Mesothelial cell of epicardium (in vitro differentiated cells): ENCODE data around the gene PDE2A. TPM values are rescaled to one million over a fixed set of nuclear protein-coding genes. Genes with fewer than 3 reads are reported as not detected.

Experiments used
- DNase-seq, 2 experiments: peaks; one replicate each; pipeline ENCODE4 v3.0.0; 2021; ENCODE audit warnings: low spot score in 2 of 2; ENCODE audit not compliant: unreplicated experiment in 2 of 2
- H3K27ac Mint-ChIP-seq: 2 replicates; pipeline ENCODE4 v1.8.0; 2021; ENCODE audit warnings: mixed read lengths
- H3K27me3 Mint-ChIP-seq: 2 replicates; pipeline ENCODE4 v1.8.0; 2021; ENCODE audit warnings: low read depth, mixed read lengths
- H3K36me3 Mint-ChIP-seq: 2 replicates; pipeline ENCODE4 v1.8.0; 2021; ENCODE audit warnings: mixed read lengths
- H3K4me1 Mint-ChIP-seq: 2 replicates; pipeline ENCODE4 v1.8.0; 2021; ENCODE audit warnings: mixed read lengths
- H3K4me3 Mint-ChIP-seq: 2 replicates; pipeline ENCODE4 v1.8.0; 2021; ENCODE audit warnings: mild to moderate bottlenecking, moderate library complexity, mixed read lengths
- H3K9me3 Mint-ChIP-seq: 2 replicates; pipeline ENCODE4 v1.8.0; 2021; ENCODE audit warnings: mixed read lengths
- total RNA-seq: library from RNA; stranded (reverse); gene quantifications from 3 replicates; pipeline ENCODE4 v1.2.1, GENCODE V29; 2021
- TF ChIP-seq, protein P1 (sequence below): fragments of 200-600 bp; sonication (generic); IDR thresholded peaks from one replicate; pipeline ENCODE4 v1.5.0; 2021; ENCODE audit warnings: antibody characterized with exemption; ENCODE audit not compliant: unreplicated experiment

Gene PDE2A
- total RNA-seq: 0.63 to 1.4 TPM (median 1.1 TPM) in 3 replicates

DNA sequence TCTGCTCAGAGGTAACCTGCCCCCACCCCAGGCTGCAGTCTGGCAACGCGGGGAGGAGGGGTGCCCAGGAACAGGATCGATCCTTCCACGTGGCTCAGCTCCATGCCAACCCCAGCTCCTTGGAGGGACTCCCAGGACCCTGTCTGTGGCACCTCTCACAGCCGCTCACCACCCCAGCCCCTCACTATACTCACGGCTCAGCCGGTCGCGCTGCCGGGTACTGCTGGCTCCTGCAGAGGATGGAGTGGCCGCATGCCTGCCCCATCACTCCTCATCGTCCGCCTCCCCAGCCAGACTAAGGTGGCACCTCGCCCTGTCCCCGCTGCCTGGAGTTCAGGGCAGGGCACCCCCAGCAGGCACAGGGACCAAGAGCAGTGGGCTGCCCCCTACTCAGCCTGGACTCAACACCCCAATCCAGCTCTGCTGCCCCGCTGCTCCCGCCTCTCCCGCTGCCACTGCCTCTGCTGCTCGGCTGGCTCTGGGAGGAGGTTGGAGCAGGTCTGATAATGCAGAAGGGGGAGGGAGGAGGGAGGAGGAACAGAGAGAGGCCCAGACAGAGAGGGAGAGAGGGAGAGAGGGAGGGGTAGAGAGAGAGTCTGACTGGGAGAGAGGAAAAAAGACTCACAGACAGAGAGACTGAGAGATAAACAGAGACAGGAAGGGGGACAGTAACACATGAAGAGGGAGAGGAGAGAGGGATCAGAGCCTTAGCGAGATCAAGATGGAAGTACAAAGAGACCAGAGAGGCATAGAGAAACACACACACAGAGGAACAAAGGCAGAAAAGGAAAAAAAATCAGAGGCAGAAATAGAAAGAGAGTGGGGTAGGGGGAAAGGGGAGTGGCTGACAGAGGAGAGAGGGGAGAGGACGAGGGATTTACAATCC lies at the start of gene PDE2A:
Gene PDE2A (minus strand): TSS at position 480 of the 886 bp plus-strand sequence. CDS start 215 bp downstream, at position 265.
- Mint-ChIP-seq H3K36me3 (no peaks in the 10 kb centered on the region), H3K4me3 (no peak within 1 kb of the TSS), H3K27me3 (peaks cover 87% of the 10 kb centered on the region), H3K4me1 (peaks cover 8% of the 10 kb centered on the region), H3K9me3 (no peaks in the 10 kb centered on the region), H3K27ac (no peak within 1 kb of the TSS)
- DNase-seq: no peak
- TF ChIP-seq, protein P1, sequence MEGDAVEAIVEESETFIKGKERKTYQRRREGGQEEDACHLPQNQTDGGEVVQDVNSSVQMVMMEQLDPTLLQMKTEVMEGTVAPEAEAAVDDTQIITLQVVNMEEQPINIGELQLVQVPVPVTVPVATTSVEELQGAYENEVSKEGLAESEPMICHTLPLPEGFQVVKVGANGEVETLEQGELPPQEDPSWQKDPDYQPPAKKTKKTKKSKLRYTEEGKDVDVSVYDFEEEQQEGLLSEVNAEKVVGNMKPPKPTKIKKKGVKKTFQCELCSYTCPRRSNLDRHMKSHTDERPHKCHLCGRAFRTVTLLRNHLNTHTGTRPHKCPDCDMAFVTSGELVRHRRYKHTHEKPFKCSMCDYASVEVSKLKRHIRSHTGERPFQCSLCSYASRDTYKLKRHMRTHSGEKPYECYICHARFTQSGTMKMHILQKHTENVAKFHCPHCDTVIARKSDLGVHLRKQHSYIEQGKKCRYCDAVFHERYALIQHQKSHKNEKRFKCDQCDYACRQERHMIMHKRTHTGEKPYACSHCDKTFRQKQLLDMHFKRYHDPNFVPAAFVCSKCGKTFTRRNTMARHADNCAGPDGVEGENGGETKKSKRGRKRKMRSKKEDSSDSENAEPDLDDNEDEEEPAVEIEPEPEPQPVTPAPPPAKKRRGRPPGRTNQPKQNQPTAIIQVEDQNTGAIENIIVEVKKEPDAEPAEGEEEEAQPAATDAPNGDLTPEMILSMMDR: no peak

- TF ChIP-seq, protein P1: no peak
- no peaks in the 10 kb centered on the region for H3K27me3 Mint-ChIP-seq
- H3K36me3 Mint-ChIP-seq: peaks cover under 1% of the 10 kb centered on the region
- peaks cover under 1% of the 10 kb centered on the region for H3K9me3 Mint-ChIP-seq
- no peak overlapping the region for H3K4me3 Mint-ChIP-seq
- peaks cover 50% of the 10 kb centered on the region for H3K4me1 Mint-ChIP-seq
- no peak for DNase-seq
- H3K27ac Mint-ChIP-seq: peak overlapping the region; percentile 60
Measured at GRCh38 chr11:72723508-72723907, 49.3 kb upstream of the PDE2A start.

DNA sequence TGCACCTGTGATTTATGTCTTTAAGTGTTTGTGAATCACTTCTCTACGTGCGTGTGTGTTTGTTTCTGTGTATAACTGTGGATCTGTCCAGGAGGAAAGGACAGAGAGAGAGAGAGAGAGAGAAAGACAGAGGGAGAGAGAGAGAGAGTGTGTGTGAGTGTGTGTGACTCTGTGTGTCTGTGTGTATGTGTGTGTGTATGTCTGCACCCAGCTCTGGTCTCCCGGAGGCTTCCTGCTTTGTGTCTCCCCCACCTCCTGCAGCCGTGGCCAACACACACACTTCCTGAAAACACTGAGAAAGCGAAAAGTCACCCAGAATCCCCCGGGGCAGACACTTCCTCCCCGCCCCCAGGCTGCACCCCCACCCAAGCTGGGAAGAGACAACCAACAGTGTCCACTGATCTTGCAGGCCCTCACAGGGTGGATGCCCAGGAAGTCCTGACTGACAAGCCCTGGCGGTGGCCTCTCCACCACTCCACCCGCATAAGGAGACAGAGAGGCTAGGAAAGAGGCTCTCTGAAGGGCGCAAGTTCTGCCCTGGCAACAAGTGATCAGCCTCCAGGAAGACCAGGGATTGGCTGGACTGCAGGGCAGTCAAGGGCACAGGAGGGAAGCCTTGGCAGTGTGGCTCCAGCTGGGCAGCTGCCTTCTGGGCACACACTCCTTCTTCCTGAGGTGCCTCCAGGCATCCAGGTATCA lies 48.0 kb upstream of the PDE2A start:
- peak; percentile 68 to 91 for DNase-seq
- TF ChIP-seq, protein P1: no peak
- H3K36me3 Mint-ChIP-seq: no peaks in the 10 kb centered on the region
- peaks cover 49% of the 10 kb centered on the region for H3K4me1 Mint-ChIP-seq
- peak overlapping the region; percentile 98 for H3K27ac Mint-ChIP-seq
- peak overlapping the region; percentile 83 for H3K4me3 Mint-ChIP-seq
- H3K9me3 Mint-ChIP-seq: no peaks in the 10 kb centered on the region
- H3K27me3 Mint-ChIP-seq: no peaks in the 10 kb centered on the region

GRCh38 chr11:72721689-72722049 lies 47.4 kb upstream of the PDE2A start:
- peak in 1 of 2 experiments; percentile 68 for DNase-seq
- peak overlapping the region; percentile 98 for H3K27ac Mint-ChIP-seq
- no peaks in the 10 kb centered on the region for H3K36me3 Mint-ChIP-seq
- H3K4me1 Mint-ChIP-seq: peaks cover 51% of the 10 kb centered on the region
- H3K4me3 Mint-ChIP-seq: peak overlapping the region; percentile 83
- H3K9me3 Mint-ChIP-seq: no peaks in the 10 kb centered on the region
- TF ChIP-seq, protein P1: no peak
- H3K27me3 Mint-ChIP-seq: no peaks in the 10 kb centered on the region

DNA sequence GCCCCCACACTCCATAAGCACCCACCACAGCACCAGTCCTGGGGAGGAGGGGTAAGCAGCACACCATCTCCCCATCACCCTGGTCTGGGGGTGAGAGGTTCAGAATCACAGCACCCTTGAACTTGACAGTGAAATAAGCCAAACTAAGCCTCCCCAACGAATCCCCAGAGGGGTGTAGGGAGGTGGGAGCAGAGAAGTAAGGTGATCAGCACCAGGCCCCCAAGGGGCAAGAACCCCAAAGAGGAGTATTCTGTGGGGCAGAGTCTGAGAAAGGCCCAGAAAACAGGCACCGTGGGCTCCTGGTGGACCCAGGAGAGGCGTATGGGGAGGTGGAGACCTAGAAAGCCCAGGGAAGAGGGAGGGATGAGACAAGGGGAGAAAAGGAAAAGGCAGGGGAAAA lies 47.1 kb upstream of the PDE2A start:
- Mint-ChIP-seq H3K4me1 (peaks cover 54% of the 10 kb centered on the region), H3K36me3 (peaks cover under 1% of the 10 kb centered on the region), H3K4me3 (peak overlapping the region; percentile 83), H3K27ac (peak overlapping the region; percentile 98), H3K27me3 (no peaks in the 10 kb centered on the region), H3K9me3 (no peaks in the 10 kb centered on the region)
- DNase-seq: no peak
- TF ChIP-seq, protein P1: no peak
